OCI-LY3 (cell line): ENCODE results near the gene PCA3.

ENCODE experiments used
- H2AFZ ChIP-seq: fragments of 200-600, 300-600 bp; shearing (Covaris generic); 2 replicates; pipeline ENCODE4 v1.6.0; 2014; ENCODE audit warnings: antibody characterized with exemption, low read depth, low read length
- H3K27ac ChIP-seq: fragments of 200-600, 300-600 bp; sonication (generic); 2 replicates; pipeline ENCODE4 v1.5.1; 2014; ENCODE audit warnings: mild to moderate bottlenecking, low read length, moderate library complexity, mixed read lengths
- H3K27me3 ChIP-seq: fragments of 200-600, 300-600 bp; sonication (generic); 2 replicates; pipeline ENCODE4 v1.6.1; 2014; ENCODE audit warnings: low read depth, low read length, mixed read lengths
- H3K36me3 ChIP-seq: fragments of 200-600, 300-600 bp; sonication (generic); replicated peaks from 2 replicates; pipeline ENCODE3; 2014; ENCODE audit warnings: low read depth, low read length, mixed read lengths
- H3K4me1 ChIP-seq: fragments of 300-600, 200-600 bp; sonication (generic); 2 replicates; pipeline ENCODE4 v1.6.1; 2014; ENCODE audit warnings: low read length, mixed read lengths
- H3K4me2 ChIP-seq: fragments of 200-600, 300-600 bp; sonication (generic); 2 replicates; pipeline ENCODE4 v1.6.1; 2014; ENCODE audit warnings: low read length, mixed read lengths
- H3K4me3 ChIP-seq: fragments of 300-600, 200-600 bp; sonication (generic); 2 replicates; pipeline ENCODE4 v1.5.1; 2014; ENCODE audit warnings: antibody characterized with exemption, mild to moderate bottlenecking, low read length, moderate library complexity
- H3K79me2 ChIP-seq: fragments of 300-600, 200-600 bp; shearing (Covaris generic); 2 replicates; pipeline ENCODE4 v1.6.1; 2014; ENCODE audit warnings: mild to moderate bottlenecking, low read length, mixed read lengths
- H3K9ac ChIP-seq: fragments of 300-600, 200-600 bp; shearing (Covaris generic); 2 replicates; pipeline ENCODE4 v1.6.0; 2014; ENCODE audit warnings: mild to moderate bottlenecking, low read length, moderate library complexity
- H3K9me3 ChIP-seq: fragments of 200-600, 300-600 bp; shearing (Covaris generic); 2 replicates; pipeline ENCODE4 v1.6.1; 2014; ENCODE audit warnings: low read length, mixed read lengths; ENCODE audit not compliant: insufficient read depth
- H4K20me1 ChIP-seq: fragments of 200-600, 300-600 bp; sonication (generic); 2 replicates; pipeline ENCODE4 v1.6.1; 2016; ENCODE audit warnings: low read length, mixed read lengths; ENCODE audit not compliant: insufficient read depth
- CTCF ChIP-seq: fragments of 200-600, 300-600 bp; sonication (generic); IDR thresholded peaks from 2 replicates; pipeline ENCODE4 v1.5.1; 2014; ENCODE audit warnings: antibody characterized with exemption, low read length, low read depth
- EZH2phosphoT487 ChIP-seq: fragments of 200-600 bp; shearing (Covaris generic); IDR thresholded peaks from 2 replicates; pipeline ENCODE4 v1.6.1; 2018; ENCODE audit warnings: antibody characterized with exemption, mixed run types, low read depth

Gene PCA3

GRCh38 chr9:76718166-76718565 lies 46.1 kb upstream of the PCA3 start:
- Histone ChIP-seq H3K27me3 (peaks cover 12% of the 10 kb centered on the region), H4K20me1 (no peaks in the 10 kb centered on the region), H3K9me3 (no peaks in the 10 kb centered on the region), H3K9ac (no peak overlapping the region), H3K4me2 (no peak overlapping the region), H3K79me2 (no peaks in the 10 kb centered on the region), H3K27ac (no peak overlapping the region), H3K36me3 (no peaks in the 10 kb centered on the region), H2AFZ (no peak overlapping the region), H3K4me1 (no peaks in the 10 kb centered on the region), H3K4me3 (no peak overlapping the region)
- TF ChIP-seq CTCF = no peak
- no peak for TF ChIP-seq EZH2phosphoT487

- no peak overlapping the region for H3K27ac ChIP-seq
- H3K79me2 ChIP-seq = no peaks in the 10 kb centered on the region
- peaks cover 16% of the 10 kb centered on the region for H3K27me3 ChIP-seq
- H2AFZ ChIP-seq = no peak overlapping the region
- no peak overlapping the region for H3K4me2 ChIP-seq
- no peak for TF ChIP-seq EZH2phosphoT487
- no peak for TF ChIP-seq CTCF
- no peak overlapping the region for H3K9ac ChIP-seq
- H4K20me1 ChIP-seq = no peaks in the 10 kb centered on the region
- H3K4me3 ChIP-seq = no peak overlapping the region
- H3K4me1 ChIP-seq = no peaks in the 10 kb centered on the region
- H3K36me3 ChIP-seq = no peaks in the 10 kb centered on the region
- no peaks in the 10 kb centered on the region for H3K9me3 ChIP-seq
Measured at GRCh38 chr9:76720245-76720644, 44.0 kb upstream of the PCA3 start.

- Histone ChIP-seq H2AFZ (no peak overlapping the region), H3K4me2 (no peak overlapping the region), H3K36me3 (no peaks in the 10 kb centered on the region), H3K27me3 (peaks cover 25% of the 10 kb centered on the region), H3K4me3 (no peak overlapping the region), H3K9ac (no peak overlapping the region), H3K27ac (no peak overlapping the region), H3K9me3 (no peaks in the 10 kb centered on the region), H3K4me1 (no peaks in the 10 kb centered on the region), H3K79me2 (no peaks in the 10 kb centered on the region), H4K20me1 (no peaks in the 10 kb centered on the region)
- no peak for TF ChIP-seq CTCF
- TF ChIP-seq EZH2phosphoT487 = no peak
Measured at GRCh38 chr9:76725011-76725546, 39.2 kb upstream of the PCA3 start.

GRCh38 chr9:76725885-76726284 lies 38.4 kb upstream of the PCA3 start:
- Histone ChIP-seq H3K79me2 (no peaks in the 10 kb centered on the region), H3K36me3 (no peaks in the 10 kb centered on the region), H4K20me1 (no peaks in the 10 kb centered on the region), H3K4me3 (no peak overlapping the region), H2AFZ (no peak overlapping the region), H3K27ac (no peak overlapping the region), H3K9me3 (no peaks in the 10 kb centered on the region), H3K4me2 (no peak overlapping the region), H3K4me1 (no peaks in the 10 kb centered on the region), H3K27me3 (peaks cover 25% of the 10 kb centered on the region), H3K9ac (no peak overlapping the region)
- no peak for TF ChIP-seq CTCF
- TF ChIP-seq EZH2phosphoT487 = no peak
